SU-DHL-6 (cell line): ENCODE results near the gene RCAN2.

ENCODE experiments used
- H2AFZ ChIP-seq: fragments of 200-600 bp; sonication (generic); 2 replicates; pipeline ENCODE4 v1.6.1; 2014; ENCODE audit warnings: low read depth, mild to moderate bottlenecking, moderate library complexity, mixed read lengths, antibody characterized with exemption, low read length; ENCODE audit not compliant: severe bottlenecking
- H3F3A ChIP-seq: fragments of 200-600 bp; shearing (Covaris generic); 2 replicates; pipeline ENCODE4 v1.6.0; 2016; ENCODE audit warnings: antibody characterized with exemption, mild to moderate bottlenecking; ENCODE audit not compliant: insufficient read depth
- H3K27ac ChIP-seq: fragments of 200-600 bp; sonication (generic); 2 replicates; pipeline ENCODE4 v1.5.1; 2016; ENCODE audit warnings: low read depth, mild to moderate bottlenecking, low read length, moderate library complexity, mixed read lengths
- H3K27me3 ChIP-seq: fragments of 200-600 bp; sonication (generic), shearing (Covaris generic); 2 replicates; pipeline ENCODE4 v1.6.0; 2014; ENCODE audit warnings: mild to moderate bottlenecking, low read length
- H3K36me3 ChIP-seq: fragments of 200-600 bp; sonication (generic); 2 replicates; pipeline ENCODE4 v1.6.1; 2014; ENCODE audit warnings: mild to moderate bottlenecking, low read length, mixed read lengths
- H3K4me2 ChIP-seq: fragments of 300-600, 200-600 bp; shearing (Covaris generic), sonication (generic); 2 replicates; pipeline ENCODE4 v1.6.0; 2014; ENCODE audit warnings: low read length, low read depth, mild to moderate bottlenecking; ENCODE audit not compliant: poor library complexity, severe bottlenecking
- H3K4me3 ChIP-seq: fragments of 200-600 bp; sonication (generic); 2 replicates; pipeline ENCODE4 v1.5.1; 2014; ENCODE audit warnings: antibody characterized with exemption, low read length, mild to moderate bottlenecking, mixed read lengths; ENCODE audit not compliant: insufficient read depth, poor library complexity, severe bottlenecking
- H3K79me2 ChIP-seq: fragments of 200-600 bp; sonication (generic); 2 replicates; pipeline ENCODE4 v1.6.1; 2014; ENCODE audit warnings: mild to moderate bottlenecking, low read length, moderate library complexity; ENCODE audit not compliant: insufficient read depth
- H3K9ac ChIP-seq: fragments of 200-600 bp; sonication (generic); 2 replicates; pipeline ENCODE4 v1.7.0; 2014; ENCODE audit warnings: mild to moderate bottlenecking, low read length
- H3K9me2 ChIP-seq: fragments of 200-600 bp; sonication (generic); replicated peaks from 2 replicates; pipeline ENCODE4 v1.6.1; 2014; ENCODE audit warnings: low read length; ENCODE audit not compliant: insufficient read depth
- H3K9me3 ChIP-seq: fragments of 200-600 bp; sonication (generic); 2 replicates; pipeline ENCODE4 v1.6.1; 2014; ENCODE audit warnings: low read length, mixed read lengths; ENCODE audit not compliant: insufficient read depth
- H4K20me1 ChIP-seq: fragments of 200-600 bp; sonication (generic); 2 replicates; pipeline ENCODE4 v1.6.1; 2014; ENCODE audit warnings: low read depth, mild to moderate bottlenecking, antibody characterized with exemption, low read length, moderate library complexity, mixed read lengths
- EZH2phosphoT487 ChIP-seq: fragments of 200-600 bp; sonication (generic), shearing (Covaris generic); conservative IDR thresholded peaks from 2 replicates; pipeline ENCODE4 v1.6.1; 2018; ENCODE audit warnings: mild to moderate bottlenecking, antibody characterized with exemption, low read length, moderate library complexity, mixed read lengths
- TF ChIP-seq, protein P1 (sequence below): fragments of 200-600 bp; sonication (generic); IDR thresholded peaks from one replicate; pipeline ENCODE4 v1.5.1; 2017; ENCODE audit warnings: antibody characterized with exemption, mild to moderate bottlenecking, low read length, moderate library complexity; ENCODE audit not compliant: insufficient read depth, poor library complexity, severe bottlenecking

Gene RCAN2

DNA sequence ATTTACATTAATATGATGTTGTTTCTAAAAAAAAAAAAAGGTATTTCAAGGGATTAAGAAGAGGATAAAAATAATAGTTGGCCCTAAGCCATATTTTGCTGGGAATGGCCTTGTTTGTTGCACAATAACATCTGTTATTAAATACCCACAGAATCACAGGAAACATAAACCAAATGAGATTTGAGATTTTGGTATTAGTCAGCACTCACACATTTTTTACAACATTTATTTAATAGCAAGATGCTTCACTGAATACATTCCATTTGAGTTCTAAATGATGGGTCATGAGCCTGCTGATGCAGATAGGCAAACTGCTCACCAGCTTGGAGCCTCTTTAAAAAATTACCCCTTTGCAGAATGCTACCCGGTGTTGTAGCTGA, 227.6 kb downstream of the RCAN2 start:
- no peak overlapping the region for H3K9ac ChIP-seq

DNA sequence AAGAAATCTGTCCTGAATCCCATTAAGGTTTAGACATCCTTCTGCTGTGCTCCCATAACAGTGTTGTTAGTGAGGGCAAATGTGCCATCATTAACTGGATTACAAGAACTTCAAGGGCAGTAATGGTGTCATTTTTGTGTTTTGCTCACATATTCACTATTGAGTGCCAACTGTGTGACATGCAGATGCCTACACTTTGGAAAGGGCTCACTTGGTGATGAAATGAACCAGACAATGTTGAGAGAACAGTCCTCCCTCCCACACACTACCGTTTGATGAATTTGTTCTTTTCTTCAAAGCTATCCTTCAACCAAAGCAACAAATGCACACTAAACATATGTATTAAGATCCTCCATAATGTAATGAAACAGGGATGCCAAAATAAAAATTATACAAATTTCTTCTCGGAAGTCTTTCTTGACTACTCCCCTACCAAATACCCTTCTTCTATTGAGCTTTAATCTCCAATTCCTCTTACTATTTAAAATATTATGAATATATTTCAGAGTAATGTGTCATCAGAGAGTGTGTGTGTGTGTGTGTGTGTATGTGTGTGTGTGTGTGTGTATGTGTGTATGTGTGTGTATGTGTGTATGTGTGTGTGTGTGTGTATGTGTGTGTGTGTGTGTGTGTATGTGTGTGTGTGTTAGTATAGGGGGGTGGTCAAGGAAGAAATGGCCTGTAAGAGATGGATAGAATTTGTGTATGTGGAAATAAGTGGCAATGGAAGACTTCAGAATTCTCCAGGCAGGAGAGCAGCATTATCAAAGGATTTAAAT, 228.1 kb downstream of the RCAN2 start:
- no peak overlapping the region for H3K27ac ChIP-seq
- no peak for TF ChIP-seq EZH2phosphoT487
- TF ChIP-seq, protein P1, sequence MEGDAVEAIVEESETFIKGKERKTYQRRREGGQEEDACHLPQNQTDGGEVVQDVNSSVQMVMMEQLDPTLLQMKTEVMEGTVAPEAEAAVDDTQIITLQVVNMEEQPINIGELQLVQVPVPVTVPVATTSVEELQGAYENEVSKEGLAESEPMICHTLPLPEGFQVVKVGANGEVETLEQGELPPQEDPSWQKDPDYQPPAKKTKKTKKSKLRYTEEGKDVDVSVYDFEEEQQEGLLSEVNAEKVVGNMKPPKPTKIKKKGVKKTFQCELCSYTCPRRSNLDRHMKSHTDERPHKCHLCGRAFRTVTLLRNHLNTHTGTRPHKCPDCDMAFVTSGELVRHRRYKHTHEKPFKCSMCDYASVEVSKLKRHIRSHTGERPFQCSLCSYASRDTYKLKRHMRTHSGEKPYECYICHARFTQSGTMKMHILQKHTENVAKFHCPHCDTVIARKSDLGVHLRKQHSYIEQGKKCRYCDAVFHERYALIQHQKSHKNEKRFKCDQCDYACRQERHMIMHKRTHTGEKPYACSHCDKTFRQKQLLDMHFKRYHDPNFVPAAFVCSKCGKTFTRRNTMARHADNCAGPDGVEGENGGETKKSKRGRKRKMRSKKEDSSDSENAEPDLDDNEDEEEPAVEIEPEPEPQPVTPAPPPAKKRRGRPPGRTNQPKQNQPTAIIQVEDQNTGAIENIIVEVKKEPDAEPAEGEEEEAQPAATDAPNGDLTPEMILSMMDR, result no peak
- H3K9me3 ChIP-seq, result no peaks in the 10 kb centered on the region
- no peaks in the 10 kb centered on the region for H3K36me3 ChIP-seq
- no peaks in the 10 kb centered on the region for H3K27me3 ChIP-seq
- no peaks in the 10 kb centered on the region for H3K79me2 ChIP-seq
- H4K20me1 ChIP-seq, result no peaks in the 10 kb centered on the region
- no peak overlapping the region for H3K4me2 ChIP-seq
- no peak overlapping the region for H3K4me3 ChIP-seq
- no peak overlapping the region for H2AFZ ChIP-seq
- no peaks in the 10 kb centered on the region for H3K9me2 ChIP-seq
- H3F3A ChIP-seq, result no peaks in the 10 kb centered on the region
- H3K9ac ChIP-seq, result no peak overlapping the region

More for the DNA sequence above, 227.6 kb downstream of the RCAN2 start:
- TF ChIP-seq, protein P1, result no peak
- no peak for TF ChIP-seq EZH2phosphoT487
- Histone ChIP-seq H3K27me3 (no peaks in the 10 kb centered on the region), H4K20me1 (no peaks in the 10 kb centered on the region), H3K27ac (no peak overlapping the region), H2AFZ (no peak overlapping the region), H3K36me3 (no peaks in the 10 kb centered on the region), H3K4me2 (no peak overlapping the region), H3K4me3 (no peak overlapping the region), H3F3A (no peaks in the 10 kb centered on the region), H3K79me2 (no peaks in the 10 kb centered on the region), H3K9me3 (no peaks in the 10 kb centered on the region), H3K9me2 (no peaks in the 10 kb centered on the region)

DNA sequence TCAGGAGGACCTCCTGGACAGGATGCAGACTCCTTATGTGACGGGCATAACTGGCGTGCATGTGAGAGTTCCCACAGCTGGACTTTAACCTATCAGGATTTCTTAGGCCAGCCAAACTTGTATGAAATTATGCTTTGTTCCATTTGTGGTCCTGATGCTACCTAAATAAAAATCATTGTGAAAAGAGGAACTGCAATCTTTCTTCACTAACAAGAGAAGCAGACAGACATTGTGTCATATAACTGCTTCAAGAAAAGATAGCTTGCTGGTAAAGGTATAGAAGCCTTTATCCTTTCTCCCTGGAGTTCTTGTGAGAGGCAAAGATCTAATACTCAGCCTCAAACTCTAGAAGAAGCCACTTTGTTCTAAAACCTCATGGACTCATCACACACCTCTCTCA, 233.0 kb downstream of the RCAN2 start:
- H3K27me3 ChIP-seq, result no peaks in the 10 kb centered on the region
- TF ChIP-seq EZH2phosphoT487, result no peak
- TF ChIP-seq, protein P1, result no peak

More for the DNA sequence above, 233.0 kb downstream of the RCAN2 start:
- Histone ChIP-seq H3F3A (no peaks in the 10 kb centered on the region), H3K9ac (no peak overlapping the region), H3K27ac (no peak overlapping the region), H3K9me2 (no peaks in the 10 kb centered on the region), H3K4me2 (no peak overlapping the region), H3K79me2 (no peaks in the 10 kb centered on the region), H3K36me3 (no peaks in the 10 kb centered on the region), H3K9me3 (no peaks in the 10 kb centered on the region), H2AFZ (no peak overlapping the region), H3K4me3 (no peak overlapping the region), H4K20me1 (no peaks in the 10 kb centered on the region)
